Ishikawa (cell line): Measurements from ENCODE around the gene CARTPT.

Experiments
- CEBPB ChIP-seq: IDR thresholded peaks from 2 replicates; pipeline ENCODE4 v1.6.1; 2012
- EP300 ChIP-seq: IDR thresholded peaks from 2 replicates; pipeline ENCODE4 v1.6.1; 2012; ENCODE audit warnings: borderline replicate concordance
- FOXM1 ChIP-seq: IDR thresholded peaks from 2 replicates; pipeline ENCODE4 v1.6.1; 2012; ENCODE audit warnings: low read depth, borderline replicate concordance
- RAD21 ChIP-seq: IDR thresholded peaks from 2 replicates; pipeline ENCODE4 v1.6.1; 2012; ENCODE audit warnings: low read depth
- TAF1 ChIP-seq: IDR thresholded peaks from 2 replicates; pipeline ENCODE4 v1.6.1; 2012; ENCODE audit warnings: low read depth, mild to moderate bottlenecking
- TCF12 ChIP-seq: IDR thresholded peaks from 2 replicates; pipeline ENCODE4 v1.6.1; 2012; ENCODE audit warnings: low read depth
- TF ChIP-seq, protein P1 (sequence below): IDR thresholded peaks from 2 replicates; pipeline ENCODE4 v1.6.1; 2012

DNA sequence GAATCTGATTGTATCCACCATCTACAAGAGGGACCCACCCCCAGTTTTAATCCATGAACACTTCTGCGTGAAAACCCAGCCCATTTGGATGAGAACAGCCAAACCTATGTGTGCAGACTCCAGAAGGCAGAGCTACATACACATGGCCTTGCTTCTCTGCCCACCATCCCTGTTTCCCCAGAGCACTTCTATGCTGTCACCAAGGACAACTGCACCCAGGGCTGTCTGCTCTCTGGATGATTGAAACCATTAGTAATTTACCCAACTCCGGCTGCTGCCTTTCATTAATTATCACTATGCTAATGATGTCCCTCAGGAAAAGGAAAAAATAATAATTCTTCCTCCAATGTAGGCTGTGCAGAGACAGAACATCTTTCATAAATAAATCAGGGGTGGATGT lies 8.9 kb downstream of the CARTPT start:
- TF ChIP-seq TAF1 = no peak
- no peak for TF ChIP-seq EP300
- TF ChIP-seq FOXM1 = no peak
- no peak for TF ChIP-seq RAD21
- TF ChIP-seq CEBPB = no peak
- TF ChIP-seq, protein P1, sequence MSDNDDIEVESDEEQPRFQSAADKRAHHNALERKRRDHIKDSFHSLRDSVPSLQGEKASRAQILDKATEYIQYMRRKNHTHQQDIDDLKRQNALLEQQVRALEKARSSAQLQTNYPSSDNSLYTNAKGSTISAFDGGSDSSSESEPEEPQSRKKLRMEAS = no peak
- no peak for TF ChIP-seq TCF12
